OCI-LY1 (cell line): ENCODE data around the gene MEIOSIN.

ENCODE experiments used
- H2AFZ ChIP-seq: fragments of 200-600 bp; sonication (generic), shearing (Covaris generic); 2 replicates; pipeline ENCODE4 v1.6.0; 2014; ENCODE audit warnings: antibody characterized with exemption, mild to moderate bottlenecking, low read length
- H3F3A ChIP-seq: fragments of 200-600 bp; sonication (generic), shearing (Covaris generic); 2 replicates; pipeline ENCODE4 v1.6.0; 2014; ENCODE audit warnings: mild to moderate bottlenecking, antibody characterized with exemption, low read length, moderate library complexity; ENCODE audit not compliant: insufficient read depth
- H3K27ac ChIP-seq: fragments of 200-600 bp; sonication (generic); 2 replicates; pipeline ENCODE4 v1.5.1; 2014; ENCODE audit warnings: low read length, mixed run types, mild to moderate bottlenecking, low read depth; ENCODE audit not compliant: poor library complexity, severe bottlenecking
- H3K27me3 ChIP-seq: fragments of 200-600 bp; sonication (generic); 2 replicates; pipeline ENCODE4 v1.6.0; 2014; ENCODE audit warnings: antibody characterized with exemption, mild to moderate bottlenecking, low read length, moderate library complexity; ENCODE audit not compliant: insufficient read depth
- H3K36me3 ChIP-seq: fragments of 200-600 bp; sonication (generic); 2 replicates; pipeline ENCODE4 v1.6.1; 2014; ENCODE audit warnings: mild to moderate bottlenecking, antibody characterized with exemption, low read length, moderate library complexity, mixed read lengths; ENCODE audit not compliant: insufficient read depth
- H3K4me1 ChIP-seq: fragments of 200-600 bp; sonication (generic); 2 replicates; pipeline ENCODE4 v1.5.1; 2014; ENCODE audit warnings: mild to moderate bottlenecking, low read length, moderate library complexity; ENCODE audit not compliant: insufficient read depth, severe bottlenecking
- H3K4me2 ChIP-seq: fragments of 200-600 bp; sonication (generic), shearing (Covaris generic); 2 replicates; pipeline ENCODE4 v1.6.1; 2014; ENCODE audit warnings: low read length
- H3K4me3 ChIP-seq: fragments of 200-600 bp; sonication (generic); 2 replicates; pipeline ENCODE4 v1.5.1; 2014; ENCODE audit warnings: low read length, low read depth, mild to moderate bottlenecking, mixed read lengths; ENCODE audit not compliant: poor library complexity, severe bottlenecking
- H3K79me2 ChIP-seq: fragments of 200-600 bp; shearing (Covaris generic); 2 replicates; pipeline ENCODE4 v1.6.1; 2016; ENCODE audit warnings: mixed run types, low read length, mixed read lengths; ENCODE audit not compliant: insufficient read depth
- H3K9ac ChIP-seq: fragments of 200-600 bp; sonication (generic), shearing (Covaris generic); 2 replicates; pipeline ENCODE4 v1.6.1; 2014; ENCODE audit warnings: mild to moderate bottlenecking, low read length, mixed read lengths
- H3K9me2 ChIP-seq: fragments of 200-600 bp; sonication (generic), shearing (Covaris generic); 2 replicates; pipeline ENCODE4 v1.6.1; 2014; ENCODE audit warnings: low read depth, mild to moderate bottlenecking, low read length, mixed read lengths
- H3K9me3 ChIP-seq: fragments of 200-600 bp; shearing (Covaris generic); 2 replicates; pipeline ENCODE4 v1.6.1; 2014; ENCODE audit warnings: low read length, mixed read lengths
- H4K20me1 ChIP-seq: fragments of 200-600 bp; sonication (generic), shearing (Covaris generic); 2 replicates; pipeline ENCODE4 v1.6.0; 2016; ENCODE audit warnings: mild to moderate bottlenecking, low read length; ENCODE audit not compliant: insufficient read depth
- CTCF ChIP-seq: fragments of 200-600 bp; sonication (generic), shearing (Covaris generic); IDR thresholded peaks from 2 replicates; pipeline ENCODE4 v1.5.1; 2017; ENCODE audit warnings: mild to moderate bottlenecking, antibody characterized with exemption, low read length, moderate library complexity, mixed read lengths
- EZH2 ChIP-seq: fragments of 200-600 bp; sonication (generic), shearing (Covaris generic); IDR thresholded peaks from 2 replicates; pipeline ENCODE4 v1.8.0; 2017; ENCODE audit warnings: borderline replicate concordance, mixed run types, mild to moderate bottlenecking, antibody characterized with exemption, low read length, moderate library complexity, mixed read lengths

Gene MEIOSIN

DNA sequence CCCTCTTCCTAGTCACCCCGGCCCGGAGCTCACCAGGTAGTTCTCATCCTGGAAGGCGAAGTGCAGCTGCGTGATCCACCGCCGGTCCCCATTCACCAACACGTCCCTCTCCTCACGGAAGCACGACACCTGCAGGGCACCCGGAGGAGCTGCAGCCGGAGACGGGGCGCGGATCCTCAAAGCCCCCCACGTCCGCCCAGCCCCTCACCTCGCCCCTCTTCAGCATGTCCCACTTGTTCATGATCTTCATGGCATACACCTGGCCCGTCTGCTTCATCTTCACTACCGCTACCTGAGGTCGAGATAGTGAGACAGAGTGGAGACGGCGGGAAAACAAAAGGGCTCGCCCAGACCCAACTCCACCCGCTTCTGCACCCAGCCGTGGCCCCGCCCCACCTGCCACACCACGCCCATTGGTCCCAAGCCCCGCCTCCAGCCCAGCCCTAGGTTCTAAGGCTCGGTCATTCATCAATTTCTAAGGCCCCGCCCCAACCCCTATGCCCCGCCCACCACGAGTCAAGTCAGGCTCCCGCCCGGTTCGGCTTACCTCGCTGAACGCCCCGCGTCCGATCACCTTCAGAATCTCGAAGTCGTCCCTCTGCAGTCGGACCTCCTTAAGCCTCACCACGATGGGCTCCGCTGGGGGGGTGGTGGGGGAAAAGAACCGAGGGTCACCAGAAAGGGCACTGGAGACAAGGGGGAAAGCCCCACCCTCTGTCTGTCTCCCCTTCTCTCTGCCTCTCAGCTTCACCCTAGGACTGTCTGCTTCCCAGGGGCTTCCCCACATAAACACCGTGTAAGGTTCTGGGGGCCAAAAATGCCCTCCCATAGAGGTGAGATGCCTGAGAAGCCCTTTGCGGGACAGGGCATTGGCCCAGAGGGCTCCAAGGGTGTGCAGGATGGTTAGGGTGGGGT is 46.2 kb downstream of the MEIOSIN start:
- peak overlapping the region; percentile 66 for H3K4me2 ChIP-seq
- no peak overlapping the region for H3K27ac ChIP-seq
- no peaks in the 10 kb centered on the region for H3K9me3 ChIP-seq
- H2AFZ ChIP-seq: no peak overlapping the region
- H4K20me1 ChIP-seq: no peaks in the 10 kb centered on the region
- H3K9ac ChIP-seq: peak overlapping the region; percentile 40; the same call in 1 of the 2 replicates
- H3K36me3 ChIP-seq: 0 out of 2 replicates have a peak, but pooled peaks cover 4% of the 10 kb centered on the region
- H3F3A ChIP-seq: no peaks in the 10 kb centered on the region
- peaks cover 10% of the 10 kb centered on the region for H3K4me1 ChIP-seq
- H3K4me3 ChIP-seq: peak overlapping the region; percentile 48
- TF ChIP-seq CTCF: peak; percentile 93
- TF ChIP-seq EZH2: no peak
- no peaks in the 10 kb centered on the region for H3K9me2 ChIP-seq
- H3K27me3 ChIP-seq: no peaks in the 10 kb centered on the region
- H3K79me2 ChIP-seq: no peaks in the 10 kb centered on the region

DNA sequence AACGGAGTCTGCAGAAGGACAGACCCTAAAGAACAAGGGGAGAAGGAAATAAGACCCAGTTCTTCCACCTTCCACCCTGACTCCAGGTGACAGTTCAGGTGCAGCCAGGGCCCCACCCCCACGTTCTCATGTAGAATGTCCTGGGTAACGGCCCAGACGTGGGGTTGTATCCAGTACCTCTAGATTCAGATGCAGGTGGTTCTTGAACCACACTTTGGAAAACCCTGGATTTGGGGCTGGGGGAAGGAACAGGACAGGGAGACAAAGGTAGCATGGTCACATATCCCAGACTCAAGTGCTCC is 46.9 kb downstream of the MEIOSIN start:
- Histone ChIP-seq H2AFZ (no peak overlapping the region), H3K4me1 (peaks cover 10% of the 10 kb centered on the region), H3K79me2 (no peaks in the 10 kb centered on the region), H3K9me2 (no peaks in the 10 kb centered on the region), H3K27me3 (no peaks in the 10 kb centered on the region), H3K4me3 (no peak overlapping the region), H3K36me3 (0 out of 2 replicates have a peak, but pooled peaks cover 4% of the 10 kb centered on the region), H3F3A (no peaks in the 10 kb centered on the region), H3K27ac (no peak overlapping the region), H4K20me1 (no peaks in the 10 kb centered on the region), H3K9ac (no peak overlapping the region), H3K4me2 (no peak overlapping the region), H3K9me3 (no peaks in the 10 kb centered on the region)
- TF ChIP-seq CTCF (no peak), EZH2 (no peak)

GRCh38 chr19:45780448-45781213 is 47.4 kb downstream of the MEIOSIN start:
- no peaks in the 10 kb centered on the region for H3K9me2 ChIP-seq
- peaks cover 10% of the 10 kb centered on the region for H3K4me1 ChIP-seq
- no peak overlapping the region for H3K4me3 ChIP-seq
- no peaks in the 10 kb centered on the region for H4K20me1 ChIP-seq
- H3K27me3 ChIP-seq: no peaks in the 10 kb centered on the region
- no peak for TF ChIP-seq CTCF
- TF ChIP-seq EZH2: no peak
- no peaks in the 10 kb centered on the region for H3K9me3 ChIP-seq
- H3K79me2 ChIP-seq: no peaks in the 10 kb centered on the region
- H3K9ac ChIP-seq: no peak overlapping the region
- no peak overlapping the region for H3K4me2 ChIP-seq
- no peak overlapping the region for H2AFZ ChIP-seq
- H3K27ac ChIP-seq: no peak overlapping the region
- no peaks in the 10 kb centered on the region for H3F3A ChIP-seq
- 0 out of 2 replicates have a peak, but pooled peaks cover 7% of the 10 kb centered on the region for H3K36me3 ChIP-seq
